Measurements from ENCODE around the gene GALNT16.

- TF ChIP-seq RFX5 (IDR thresholded peaks at IDR 0.05; ENCODE audit: borderline replicate concordance, low read depth, low read length) (no peak), TCF12 (IDR thresholded peaks at IDR 0.05; ENCODE audit: low read depth, low read length) (no peak), SP4 (IDR thresholded peaks at IDR 0.05; ENCODE audit: low read length) (no peak), JUND (IDR thresholded peaks at IDR 0.05; ENCODE audit: low read length) (no peak), CTCF (IDR thresholded peaks at IDR 0.05; ENCODE audit: control extremely low read depth in 1 of 3, insufficient read depth in 1 of 3, low read depth in 1 of 3, low read length in 3 of 3) (no peak), SRF (IDR thresholded peaks at IDR 0.05; ENCODE audit: low read depth, low read length) (no peak), BCL11A (IDR thresholded peaks at IDR 0.05; ENCODE audit: low read depth in 2 of 2, low read length in 2 of 2) (no peak), MAX (IDR thresholded peaks at IDR 0.05) (no peak), RAD21 (IDR thresholded peaks at IDR 0.05 in 1 of 2, conservative IDR thresholded peaks at IDR 0.05 in 1 of 2; ENCODE audit: low read depth in 2 of 2, low read length in 2 of 2) (no peak), CREB1 (IDR thresholded peaks at IDR 0.05) (no peak), KDM5A (IDR thresholded peaks at IDR 0.05; ENCODE audit: low read length) (no peak), HDAC6 (IDR thresholded peaks at IDR 0.05; ENCODE audit: low read depth, low read length) (no peak)
Measured at GRCh38 chr14:69337984-69338383, 78.0 kb downstream of the GALNT16 start.

Data from H1 (cell line).